GM18508 (cell line): Measurements from ENCODE around the gene NFX1.

Experiments
- ATAC-seq: cut with Tn5 transposase; IDR thresholded peaks from one replicate; pipeline ENCODE4 v1.9.1; 2021; ENCODE audit warnings: moderate number of reproducible peaks; ENCODE audit not compliant: insufficient read depth, unreplicated experiment

NFX1 gene

GRCh38 chr9:33414889-33415500, 124.7 kb downstream of the NFX1 start:
- no peak for ATAC-seq

DNA sequence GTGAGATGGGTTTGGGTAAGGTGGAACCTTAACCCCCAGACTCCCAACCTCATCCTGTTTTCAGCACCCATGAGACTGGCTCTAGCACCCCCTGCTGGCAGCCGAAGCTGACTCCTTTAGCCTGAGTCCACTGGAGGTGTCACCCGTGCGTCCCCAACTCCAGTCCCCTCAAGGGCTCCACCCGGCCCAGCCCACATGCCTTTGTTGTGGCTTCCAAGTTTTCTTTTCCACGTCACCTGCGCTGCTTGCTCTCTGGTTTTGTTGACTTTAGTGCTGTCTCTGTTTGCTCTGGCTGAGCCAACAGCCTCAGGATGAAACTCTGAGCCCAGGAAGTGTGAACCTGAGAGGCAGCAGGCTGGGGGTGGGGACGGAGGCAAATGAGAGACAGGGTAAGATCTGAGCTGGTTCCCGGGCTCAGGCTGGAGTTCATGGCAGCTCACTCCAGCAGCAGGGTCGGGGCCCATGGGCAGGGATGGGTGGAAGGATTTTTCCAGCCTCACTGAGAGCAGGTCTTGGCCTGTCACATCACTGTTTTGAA, 125.3 kb downstream of the NFX1 start:
- ATAC-seq = no peak

- ATAC-seq = no peak
Observed at GRCh38 chr9:33416996-33417395, 126.7 kb downstream of the NFX1 start.

DNA sequence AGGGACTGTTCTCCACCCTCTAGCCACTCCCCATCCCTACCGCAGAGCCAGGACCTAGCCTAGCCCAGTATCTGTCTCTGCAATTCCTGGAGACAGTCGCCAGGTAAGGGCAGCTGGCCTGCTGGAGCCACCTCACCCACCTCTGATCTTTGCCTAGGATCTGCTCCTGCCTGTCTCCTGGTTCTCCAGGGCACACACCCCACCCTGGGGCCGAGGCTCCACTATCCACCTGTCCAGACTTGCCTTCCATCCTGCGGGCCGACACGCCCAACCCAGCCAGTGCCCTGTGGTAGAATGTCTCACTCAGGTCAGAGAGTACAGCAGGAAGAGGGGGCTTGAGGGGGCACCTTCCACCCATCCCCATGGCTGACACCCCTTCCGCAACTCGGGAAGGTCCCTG, 127.8 kb downstream of the NFX1 start:
- no peak for ATAC-seq

DNA sequence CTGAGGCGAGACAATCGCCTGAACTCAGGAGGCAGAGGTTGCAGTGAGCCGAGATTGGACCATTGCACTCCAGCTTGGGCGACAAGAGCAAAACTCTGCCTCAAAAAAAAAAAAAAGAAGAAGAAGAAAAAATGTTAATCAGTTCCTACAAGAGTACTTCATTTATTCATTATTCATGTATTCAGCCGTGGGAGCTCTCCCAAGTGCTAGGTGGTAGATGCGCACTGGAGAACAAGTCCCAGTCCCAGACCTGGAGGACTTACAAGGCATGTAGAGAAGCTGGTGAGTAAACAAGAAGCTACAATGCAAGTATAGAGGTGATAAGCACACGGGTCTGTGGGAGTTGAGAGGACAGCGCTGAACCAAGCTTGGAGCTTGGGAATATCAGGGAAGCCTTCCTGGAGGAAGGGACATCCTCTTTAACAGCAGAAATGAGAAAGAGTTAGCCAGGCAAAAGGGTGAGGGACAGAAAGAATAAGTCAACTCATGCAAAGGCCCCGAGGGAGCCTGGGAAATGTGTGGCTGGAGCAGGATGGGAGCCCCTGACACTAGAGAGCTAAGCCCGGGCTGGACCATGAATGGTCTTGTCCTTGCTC, 129.5 kb downstream of the NFX1 start:
- ATAC-seq = no peak
